Inflammatory macrophage treated with lipopolysaccharide for 1 hour (primary cell): ENCODE measurements around the gene ZNF799.
"Not testable (repeated sequence)": the region's sequence is repeated elsewhere in the genome, so short reads cannot be mapped to it uniquely, and the experiment has no call there.

Source experiments
- DNase-seq, 2 donors: peaks; one replicate each; pipeline ENCODE4 v3.0.0-alpha.2; 2020 to 2022

The ZNF799 gene

DNA sequence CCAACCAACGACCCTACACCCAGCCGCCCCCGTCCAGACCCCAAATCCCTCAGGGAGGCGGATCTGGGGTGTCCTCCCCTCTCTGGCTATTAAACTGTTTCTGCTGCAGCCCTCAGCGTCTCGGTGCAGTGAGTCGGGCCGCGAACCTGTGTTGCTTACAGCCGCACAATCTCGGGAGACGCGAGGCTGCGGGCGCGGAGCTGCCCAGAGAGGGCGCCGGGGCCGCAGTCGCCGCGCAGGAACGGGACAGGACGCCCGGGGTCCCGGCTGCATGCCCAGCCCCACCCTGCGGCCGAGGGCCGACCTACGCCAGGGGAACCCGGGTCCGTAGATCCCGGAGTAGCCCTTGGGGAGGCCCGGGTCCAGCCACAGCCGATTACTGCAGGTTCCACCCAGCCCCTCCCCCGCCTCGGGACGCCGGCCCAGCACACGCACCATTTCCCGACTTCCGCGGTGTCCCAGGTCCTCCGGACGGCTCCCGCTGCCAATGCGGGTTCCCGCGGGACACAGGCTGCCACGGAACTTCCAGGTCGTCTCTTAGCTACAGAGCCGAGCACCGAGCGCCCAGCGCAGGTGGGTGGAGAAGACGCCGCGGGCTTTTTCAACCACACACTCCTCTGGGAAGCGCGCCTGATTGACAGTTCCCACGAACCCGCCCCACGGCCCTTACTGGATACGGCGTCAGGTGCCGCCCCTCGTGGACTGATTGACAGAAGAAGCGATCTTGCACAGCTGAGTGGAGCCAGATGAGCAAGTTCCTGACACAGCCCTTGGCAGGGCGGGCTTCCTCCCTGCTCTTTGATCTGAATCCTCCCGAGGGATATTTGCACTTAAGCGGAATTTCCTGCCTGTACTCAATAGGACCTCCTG, at the start of gene ZNF799:
ZNF799 (minus strand) TSS at position 639 of the 870 bp plus-strand sequence; CDS start at position 438, 201 bp downstream.
- DNase-seq, result peak; percentile 94 to 99

DNA sequence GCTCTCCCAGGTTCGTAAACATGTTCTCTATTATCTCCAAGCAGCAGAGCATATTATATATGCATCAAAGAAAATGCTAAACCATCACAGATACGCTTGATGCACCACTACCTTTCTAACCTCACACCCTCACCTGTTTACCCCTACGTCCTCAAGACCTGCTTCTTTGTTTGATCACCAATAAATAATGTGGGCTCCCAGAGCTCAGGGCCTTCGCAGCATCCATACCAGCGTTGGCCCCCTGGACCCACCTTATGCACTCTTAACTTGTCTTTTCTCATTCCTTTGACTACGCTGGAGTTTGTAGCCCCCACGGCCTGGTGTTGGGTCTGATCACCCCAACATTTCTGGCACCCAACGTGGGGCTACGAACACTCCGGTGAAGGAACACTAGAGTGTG, 49.8 kb upstream of the ZNF799 start:
- DNase-seq, result no peak

DNA sequence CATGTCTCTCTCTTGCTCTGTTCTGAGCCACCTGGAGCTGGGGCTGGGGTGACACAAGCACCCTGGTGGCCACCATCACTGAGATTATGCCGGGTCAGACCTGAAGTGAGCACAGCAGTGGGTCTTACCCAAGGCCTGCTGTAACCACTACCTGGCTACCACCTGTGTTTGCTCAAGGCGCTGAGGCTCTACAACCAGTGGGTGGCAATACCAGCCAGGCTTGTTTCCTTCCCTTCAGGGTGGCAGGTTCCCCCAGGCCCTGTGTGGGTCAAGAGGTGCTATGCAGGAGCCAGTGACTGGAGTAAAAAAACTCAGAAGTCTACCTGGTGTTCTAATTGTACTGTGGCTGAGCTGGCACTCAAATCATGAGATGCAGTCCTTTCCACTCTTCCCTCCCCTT, 47.7 kb upstream of the ZNF799 start:
- DNase-seq, result no peak

GRCh38 chr19:12440541-12441316, 39.7 kb upstream of the ZNF799 start, which contains the start of gene ZNF443:
TSS of gene ZNF443 (minus strand) at chr19:12441021. CDS start at chr19:12440914, 107 bp downstream.
- peak; percentile 97 to 99 for DNase-seq

DNA sequence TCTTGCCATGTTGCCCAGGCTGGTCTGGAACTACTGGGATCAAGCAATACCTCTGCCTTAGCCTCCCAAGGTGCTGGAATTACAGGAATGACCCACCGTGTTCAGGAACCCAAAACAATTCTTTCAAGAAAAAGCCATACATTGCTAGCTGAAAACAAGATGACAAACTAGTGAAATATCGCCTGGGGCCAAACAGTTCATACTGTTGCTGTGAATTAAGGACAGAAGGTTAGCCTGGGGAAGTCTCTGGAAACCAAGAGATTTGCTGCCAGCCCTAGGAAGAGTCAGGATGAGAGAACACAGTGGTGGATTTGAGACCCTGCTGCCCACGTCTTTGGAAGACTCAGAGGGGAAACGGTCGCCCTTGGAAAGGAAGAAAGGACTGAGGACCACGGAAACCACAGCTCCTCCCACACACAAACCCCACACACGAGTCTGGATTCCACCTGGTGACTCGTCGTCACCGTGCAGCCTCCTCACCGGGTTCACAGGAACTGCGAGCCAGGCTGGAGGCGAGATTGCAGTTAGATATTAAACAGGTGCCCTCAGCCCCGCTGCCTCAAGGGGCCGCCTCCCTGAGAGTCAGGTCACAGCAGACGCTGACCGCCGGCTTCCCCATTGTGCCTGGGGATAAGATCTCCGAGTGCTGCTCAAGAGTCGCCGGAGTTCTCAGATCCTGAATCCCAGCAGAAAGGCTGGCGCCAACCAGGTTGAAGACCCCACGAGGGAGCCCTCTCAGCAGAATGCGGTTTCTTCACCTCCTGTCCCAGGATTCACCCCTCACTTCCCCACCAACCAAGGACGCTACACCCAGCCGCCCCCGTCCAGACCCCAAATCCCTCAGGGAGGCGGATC, 38.8 kb upstream of the ZNF799 start:
- peak; percentile 7 to 23 for DNase-seq

DNA sequence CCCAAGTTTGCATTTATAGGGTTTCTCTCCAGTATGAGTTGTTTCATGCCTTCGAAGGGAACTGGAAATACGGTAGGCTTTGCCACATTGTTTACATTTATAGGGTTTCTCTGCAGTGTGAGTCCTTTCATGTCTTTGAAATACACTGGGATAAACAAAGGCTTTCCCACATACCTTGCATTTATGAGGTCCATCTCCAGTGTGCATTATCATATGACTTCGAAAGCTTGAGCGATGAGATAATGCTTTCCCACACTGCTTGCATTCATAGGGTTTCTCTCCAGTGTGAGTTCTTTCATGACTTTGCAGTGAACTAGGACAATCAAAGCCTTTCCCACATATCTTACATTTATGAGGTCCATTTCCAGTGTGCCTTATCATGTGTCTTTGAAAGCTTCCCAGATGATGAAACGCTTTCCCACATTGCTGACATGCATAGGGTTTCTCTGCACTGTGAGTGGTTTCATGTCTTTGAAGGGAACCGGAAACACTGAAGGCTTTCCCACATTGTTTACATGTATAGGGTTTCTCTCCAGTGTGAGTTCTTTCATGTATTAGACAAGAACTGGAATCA, 29.7 kb upstream of the ZNF799 start:
- not testable (repeated sequence) for DNase-seq

GRCh38 chr19:12425888-12426274, 24.8 kb upstream of the ZNF799 start:
- DNase-seq, result no peak

GRCh38 chr19:12425236-12425887, 24.3 kb upstream of the ZNF799 start:
- DNase-seq, result peak; percentile 11 to 13

- not testable (repeated sequence) for DNase-seq
These were observed 16.2 kb upstream of the ZNF799 start for GRCh38 chr19:12417273-12417672.

DNA sequence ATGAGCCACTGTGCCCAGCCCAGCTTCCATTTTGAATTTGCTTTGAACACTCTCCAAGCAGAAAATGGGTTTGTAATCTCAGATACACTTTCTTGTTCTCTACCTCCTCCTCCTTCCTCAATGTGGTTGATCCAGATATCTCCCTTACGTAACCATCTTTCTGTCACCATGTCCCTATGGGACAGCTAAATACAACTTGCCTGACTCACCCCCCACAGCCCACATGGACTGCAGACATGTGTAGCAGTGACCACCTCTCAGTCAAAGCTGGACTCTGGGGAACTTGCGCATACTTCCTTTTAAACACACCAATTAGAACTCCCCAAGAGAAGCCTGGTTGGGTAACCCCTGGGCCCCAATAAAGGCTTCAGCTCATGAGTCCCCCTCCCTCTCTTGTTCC, 10.8 kb upstream of the ZNF799 start:
- DNase-seq, result peak in 1 of 2 donors; percentile 3

- DNase-seq, result peak in 1 of 2 donors; percentile 20
These were observed 1.0 kb downstream of the ZNF799 start for GRCh38 chr19:12399901-12400632.

GRCh38 chr19:12391148-12391547, 9.9 kb downstream of the ZNF799 start:
- DNase-seq, result not testable (repeated sequence)

GRCh38 chr19:12386365-12386764, 14.7 kb downstream of the ZNF799 start:
- not testable (repeated sequence) for DNase-seq

GRCh38 chr19:12380444-12380737, 20.7 kb downstream of the ZNF799 start:
- no peak for DNase-seq

DNA sequence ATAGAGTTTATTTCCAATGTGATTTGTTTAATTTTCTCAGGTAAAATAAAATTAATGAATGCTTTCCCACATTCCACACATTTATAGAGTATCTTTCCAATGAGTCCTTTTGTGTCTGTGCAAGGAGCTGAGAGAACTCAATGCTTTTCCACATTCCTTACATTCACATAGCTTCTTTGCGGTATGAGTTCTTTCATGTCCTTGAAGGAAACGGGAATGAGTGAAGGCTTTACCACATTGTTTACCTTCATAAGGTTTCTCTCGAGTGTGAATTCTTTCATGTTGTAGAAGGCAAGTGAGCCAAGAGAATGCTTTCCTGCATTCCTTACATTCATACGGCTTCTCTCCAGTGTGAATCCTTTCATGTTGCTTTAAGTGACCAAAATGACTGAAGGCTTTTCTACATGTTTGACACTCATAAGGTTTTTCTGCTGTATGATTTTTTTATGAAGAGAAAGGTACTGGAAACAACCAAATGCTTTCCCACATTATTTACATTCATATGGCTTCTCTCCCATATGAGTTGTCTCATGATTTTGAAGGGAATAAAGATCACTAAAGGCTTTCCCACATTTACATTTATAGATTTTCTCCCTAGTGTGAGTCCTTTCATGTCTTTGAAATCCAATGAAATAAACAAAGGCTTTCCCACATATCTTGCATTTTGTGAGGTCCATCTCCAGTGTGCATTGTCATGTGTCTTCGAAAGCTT, 21.2 kb downstream of the ZNF799 start:
- no peak for DNase-seq

GRCh38 chr19:12374026-12374425, 27.0 kb downstream of the ZNF799 start:
- no peak for DNase-seq

DNA sequence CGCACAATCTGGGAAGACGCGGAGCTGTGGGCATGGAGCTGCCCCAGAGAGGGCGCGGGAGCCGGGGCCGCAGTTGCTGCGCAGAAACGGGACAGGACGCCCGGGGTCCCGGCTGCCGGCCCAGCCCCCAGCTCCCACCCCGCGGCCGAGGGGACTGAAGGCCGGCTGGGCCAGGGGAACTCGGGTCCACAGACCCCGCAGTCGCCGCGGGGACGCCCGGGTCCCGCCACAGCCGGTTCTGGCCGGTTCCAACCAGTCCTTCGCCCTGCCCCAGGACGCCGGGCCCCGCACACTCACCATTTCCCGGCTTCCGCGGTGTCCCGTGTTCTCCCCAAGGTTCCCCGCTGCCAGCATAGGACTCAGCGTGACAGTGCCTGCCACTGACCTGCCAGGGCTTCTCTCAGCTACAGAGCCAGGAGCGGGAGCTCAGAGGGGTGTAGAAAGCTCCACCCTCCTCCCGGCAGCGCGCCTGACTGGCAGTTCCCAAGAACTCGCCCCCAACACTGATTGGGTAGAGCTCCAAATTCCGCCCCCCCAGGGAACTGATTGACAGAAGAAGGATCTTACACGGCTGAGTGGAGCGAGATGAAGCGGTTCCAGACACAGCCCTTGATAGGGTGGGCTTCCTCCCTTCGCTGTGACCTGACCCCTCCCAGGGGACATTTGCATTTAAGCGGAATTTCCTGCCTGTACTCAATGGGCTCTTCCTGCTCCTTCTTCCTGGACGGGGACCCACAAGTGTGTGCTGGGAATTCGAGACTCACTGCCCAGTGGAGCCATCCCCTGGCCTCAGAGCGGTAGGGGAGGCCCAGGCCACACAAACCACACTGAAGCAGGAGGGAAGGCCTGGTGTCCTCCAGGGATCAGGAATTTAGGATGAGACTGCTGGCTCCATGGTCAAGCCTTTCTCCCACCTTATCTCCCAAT, 35.6 kb downstream of the ZNF799 start, which contains the start of gene ZNF442:
ZNF442 (minus strand) TSS at position 448 of the 927 bp plus-strand sequence. CDS start 2,052 bp downstream, outside the sequence.
- peak; percentile 95 for DNase-seq

DNA sequence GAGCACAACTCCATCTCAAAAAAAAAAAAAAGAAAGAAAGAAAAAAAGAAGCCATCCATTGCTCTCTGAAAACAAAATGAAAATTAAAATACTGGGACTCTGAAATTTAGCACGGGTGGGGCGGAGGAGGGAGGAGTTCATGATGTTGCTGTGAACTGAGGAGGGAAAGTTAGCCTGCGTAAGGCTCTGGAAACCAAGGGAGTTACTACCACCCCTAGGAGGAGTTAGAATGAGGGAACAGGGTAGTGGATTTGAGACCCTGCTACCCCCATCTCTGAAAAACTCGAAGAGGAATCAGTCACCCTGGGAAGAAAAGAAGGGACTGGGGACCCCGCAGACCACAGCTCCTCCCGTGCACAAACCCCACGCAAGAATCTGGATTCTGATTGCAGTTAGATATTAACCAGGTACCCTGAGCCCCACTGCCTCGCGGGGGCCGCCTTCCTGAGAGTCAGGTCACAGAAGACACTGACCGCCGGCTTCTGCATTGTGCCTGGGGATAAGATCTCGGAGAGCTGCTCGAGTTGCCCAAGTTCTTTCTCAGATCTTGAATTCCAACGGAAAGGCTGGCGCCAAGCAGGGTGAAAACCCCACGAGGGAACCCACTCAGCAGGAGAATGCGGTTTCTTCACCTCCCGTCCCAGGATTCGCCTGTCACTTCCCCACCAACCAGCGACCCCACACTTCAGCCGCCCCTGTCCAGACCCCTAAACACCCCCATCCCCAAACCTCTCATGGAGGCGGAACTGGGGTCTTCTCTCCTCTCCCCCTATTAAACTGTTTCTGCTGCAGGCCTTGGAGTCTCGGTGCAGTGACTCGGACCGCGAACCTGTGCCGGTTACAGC, 36.5 kb downstream of the ZNF799 start:
- DNase-seq, result peak in 1 of 2 donors; percentile 3
